OCI-LY3 (cell line): ENCODE results near the gene PCDH18.
"Not testable (repeated sequence)": the region's sequence is repeated elsewhere in the genome, so short reads cannot be mapped to it uniquely, and the experiment has no call there.

ENCODE experiments used
- H2AFZ ChIP-seq: fragments of 200-600, 300-600 bp; shearing (Covaris generic); 2 replicates; pipeline ENCODE4 v1.6.0; 2014; ENCODE audit warnings: antibody characterized with exemption, low read depth, low read length
- H3K27ac ChIP-seq: fragments of 200-600, 300-600 bp; sonication (generic); 2 replicates; pipeline ENCODE4 v1.5.1; 2014; ENCODE audit warnings: mild to moderate bottlenecking, low read length, moderate library complexity, mixed read lengths
- H3K27me3 ChIP-seq: fragments of 200-600, 300-600 bp; sonication (generic); 2 replicates; pipeline ENCODE4 v1.6.1; 2014; ENCODE audit warnings: low read depth, low read length, mixed read lengths
- H3K36me3 ChIP-seq: fragments of 200-600, 300-600 bp; sonication (generic); replicated peaks from 2 replicates; pipeline ENCODE3; 2014; ENCODE audit warnings: low read depth, low read length, mixed read lengths
- H3K4me1 ChIP-seq: fragments of 300-600, 200-600 bp; sonication (generic); 2 replicates; pipeline ENCODE4 v1.6.1; 2014; ENCODE audit warnings: low read length, mixed read lengths
- H3K4me2 ChIP-seq: fragments of 200-600, 300-600 bp; sonication (generic); 2 replicates; pipeline ENCODE4 v1.6.1; 2014; ENCODE audit warnings: low read length, mixed read lengths
- H3K4me3 ChIP-seq: fragments of 300-600, 200-600 bp; sonication (generic); 2 replicates; pipeline ENCODE4 v1.5.1; 2014; ENCODE audit warnings: antibody characterized with exemption, mild to moderate bottlenecking, low read length, moderate library complexity
- H3K79me2 ChIP-seq: fragments of 300-600, 200-600 bp; shearing (Covaris generic); 2 replicates; pipeline ENCODE4 v1.6.1; 2014; ENCODE audit warnings: mild to moderate bottlenecking, low read length, mixed read lengths
- H3K9ac ChIP-seq: fragments of 300-600, 200-600 bp; shearing (Covaris generic); 2 replicates; pipeline ENCODE4 v1.6.0; 2014; ENCODE audit warnings: mild to moderate bottlenecking, low read length, moderate library complexity
- H3K9me3 ChIP-seq: fragments of 200-600, 300-600 bp; shearing (Covaris generic); 2 replicates; pipeline ENCODE4 v1.6.1; 2014; ENCODE audit warnings: low read length, mixed read lengths; ENCODE audit not compliant: insufficient read depth
- H4K20me1 ChIP-seq: fragments of 200-600, 300-600 bp; sonication (generic); 2 replicates; pipeline ENCODE4 v1.6.1; 2016; ENCODE audit warnings: low read length, mixed read lengths; ENCODE audit not compliant: insufficient read depth
- EZH2phosphoT487 ChIP-seq: fragments of 200-600 bp; shearing (Covaris generic); IDR thresholded peaks from 2 replicates; pipeline ENCODE4 v1.6.1; 2018; ENCODE audit warnings: antibody characterized with exemption, mixed run types, low read depth
- TF ChIP-seq, protein P1 (sequence below): fragments of 200-600, 300-600 bp; sonication (generic); IDR thresholded peaks from 2 replicates; pipeline ENCODE4 v1.5.1; 2014; ENCODE audit warnings: antibody characterized with exemption, low read length, low read depth

PCDH18 gene

DNA sequence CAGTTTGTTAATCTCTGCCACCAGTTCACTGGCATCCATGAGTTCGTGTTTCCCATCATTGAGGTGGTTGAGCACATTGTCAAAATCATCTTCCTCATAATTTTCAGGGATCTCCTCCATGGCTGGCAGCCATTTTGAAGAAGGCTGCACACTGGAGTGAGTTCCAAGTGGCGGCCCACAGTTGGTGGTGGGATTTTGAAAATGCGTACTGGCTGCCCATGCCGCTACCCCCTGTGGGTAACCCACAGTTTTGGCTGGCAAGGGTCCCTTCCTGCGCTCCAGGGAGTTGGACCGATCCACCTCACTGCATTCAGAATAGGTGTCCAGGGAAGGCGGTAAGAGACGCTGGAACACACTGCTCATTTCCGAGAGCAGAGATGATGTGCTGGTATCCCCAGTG is 11.2 kb downstream of the PCDH18 start:
- no peak overlapping the region for H3K27ac ChIP-seq
- no peaks in the 10 kb centered on the region for H3K27me3 ChIP-seq
- no peaks in the 10 kb centered on the region for H3K9me3 ChIP-seq
- no peaks in the 10 kb centered on the region for H3K79me2 ChIP-seq
- H3K9ac ChIP-seq, result no peak overlapping the region
- no peaks in the 10 kb centered on the region for H3K4me1 ChIP-seq
- TF ChIP-seq, protein P1, sequence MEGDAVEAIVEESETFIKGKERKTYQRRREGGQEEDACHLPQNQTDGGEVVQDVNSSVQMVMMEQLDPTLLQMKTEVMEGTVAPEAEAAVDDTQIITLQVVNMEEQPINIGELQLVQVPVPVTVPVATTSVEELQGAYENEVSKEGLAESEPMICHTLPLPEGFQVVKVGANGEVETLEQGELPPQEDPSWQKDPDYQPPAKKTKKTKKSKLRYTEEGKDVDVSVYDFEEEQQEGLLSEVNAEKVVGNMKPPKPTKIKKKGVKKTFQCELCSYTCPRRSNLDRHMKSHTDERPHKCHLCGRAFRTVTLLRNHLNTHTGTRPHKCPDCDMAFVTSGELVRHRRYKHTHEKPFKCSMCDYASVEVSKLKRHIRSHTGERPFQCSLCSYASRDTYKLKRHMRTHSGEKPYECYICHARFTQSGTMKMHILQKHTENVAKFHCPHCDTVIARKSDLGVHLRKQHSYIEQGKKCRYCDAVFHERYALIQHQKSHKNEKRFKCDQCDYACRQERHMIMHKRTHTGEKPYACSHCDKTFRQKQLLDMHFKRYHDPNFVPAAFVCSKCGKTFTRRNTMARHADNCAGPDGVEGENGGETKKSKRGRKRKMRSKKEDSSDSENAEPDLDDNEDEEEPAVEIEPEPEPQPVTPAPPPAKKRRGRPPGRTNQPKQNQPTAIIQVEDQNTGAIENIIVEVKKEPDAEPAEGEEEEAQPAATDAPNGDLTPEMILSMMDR, result no peak
- no peak for TF ChIP-seq EZH2phosphoT487
- no peak overlapping the region for H3K4me2 ChIP-seq
- H2AFZ ChIP-seq, result no peak overlapping the region
- no peak overlapping the region for H3K4me3 ChIP-seq
- no peaks in the 10 kb centered on the region for H4K20me1 ChIP-seq
- H3K36me3 ChIP-seq, result no peaks in the 10 kb centered on the region

DNA sequence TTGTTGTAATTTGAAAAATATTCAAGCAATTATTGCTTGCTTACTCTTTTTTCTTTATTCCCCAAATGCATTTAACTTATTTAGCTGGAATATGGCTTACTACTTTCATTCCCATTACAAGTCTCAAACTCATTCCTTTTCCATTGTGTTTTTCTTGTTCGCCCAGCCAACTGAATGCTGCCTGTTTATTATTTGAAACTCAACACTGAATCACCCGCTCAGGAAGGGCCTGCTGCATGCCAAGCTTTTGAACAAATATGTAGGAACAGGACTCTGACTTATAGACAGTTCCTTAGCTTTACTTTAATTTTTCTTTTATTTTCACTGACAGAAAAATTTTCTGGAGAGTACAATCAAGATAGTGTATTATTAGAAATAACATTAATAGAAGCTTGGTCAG is 12.9 kb downstream of the PCDH18 start:
- Histone ChIP-seq H3K9ac (no peak overlapping the region), H2AFZ (no peak overlapping the region), H3K9me3 (no peaks in the 10 kb centered on the region), H3K79me2 (no peaks in the 10 kb centered on the region), H3K36me3 (no peaks in the 10 kb centered on the region), H3K4me2 (no peak overlapping the region), H3K4me3 (no peak overlapping the region), H3K27ac (no peak overlapping the region), H3K27me3 (no peaks in the 10 kb centered on the region), H4K20me1 (no peaks in the 10 kb centered on the region), H3K4me1 (peaks cover 7% of the 10 kb centered on the region)
- TF ChIP-seq, protein P1, result no peak
- no peak for TF ChIP-seq EZH2phosphoT487

DNA sequence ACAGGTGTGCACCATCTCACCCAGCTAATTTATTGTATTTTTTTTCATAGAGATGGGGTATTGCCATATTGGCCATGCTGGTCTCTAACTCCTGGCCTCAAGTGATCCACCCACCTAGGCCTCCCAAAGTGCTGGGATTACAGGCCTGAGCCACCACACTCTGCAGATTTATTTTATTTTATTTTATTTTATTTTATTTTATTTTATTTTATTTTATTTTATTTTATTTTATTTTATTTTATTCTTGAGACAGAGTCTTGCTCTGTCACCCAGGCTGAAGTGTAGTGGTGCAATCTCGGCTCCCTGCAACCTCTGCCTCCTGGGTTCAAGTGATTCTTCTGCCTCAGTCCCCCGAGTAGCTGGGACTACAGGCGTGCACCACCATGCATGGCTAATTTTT is 15.0 kb downstream of the PCDH18 start:
- H3K79me2 ChIP-seq, H4K20me1 ChIP-seq, H3K36me3 ChIP-seq, H3K4me3 ChIP-seq, H2AFZ ChIP-seq, H3K27me3 ChIP-seq, H3K9ac ChIP-seq, H3K4me2 ChIP-seq, H3K9me3 ChIP-seq, H3K27ac ChIP-seq: not testable (repeated sequence)
- peaks cover 14% of the 10 kb centered on the region for H3K4me1 ChIP-seq

DNA sequence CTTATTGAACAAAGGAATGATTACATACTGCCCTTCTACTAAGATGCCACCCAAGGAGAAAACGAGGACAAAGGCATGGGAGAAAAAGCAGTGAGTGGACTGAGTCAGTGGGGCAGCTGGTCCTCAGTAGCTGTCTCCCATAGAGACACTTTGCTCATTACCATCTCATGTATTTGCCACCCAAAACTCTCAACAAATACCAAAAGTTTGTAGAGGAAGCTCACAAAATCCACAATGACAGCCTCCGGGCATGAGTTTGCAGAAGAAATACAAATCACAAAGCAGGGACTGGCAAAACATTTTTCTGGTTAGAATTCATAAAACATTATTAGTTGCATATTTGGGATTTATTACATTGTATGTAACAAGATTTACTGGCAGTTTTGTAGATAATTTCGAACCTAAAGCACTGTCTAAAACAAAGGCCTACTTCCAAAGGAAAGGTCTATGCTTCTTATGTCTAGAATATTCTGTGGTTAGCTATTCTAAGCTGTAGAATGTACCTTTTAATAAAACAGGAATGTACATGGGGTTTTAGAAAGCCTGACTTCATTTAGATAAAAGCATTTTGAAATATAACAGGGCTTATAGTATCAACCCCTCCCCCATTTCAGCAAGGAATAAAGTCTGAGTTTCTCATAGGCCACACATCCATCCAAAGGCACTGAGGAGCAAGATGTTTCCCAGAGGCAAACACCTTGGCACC is 17.7 kb downstream of the PCDH18 start:
- Histone ChIP-seq H2AFZ (peak overlapping the region; percentile 81), H3K4me1 (peaks cover 23% of the 10 kb centered on the region), H3K79me2 (no peaks in the 10 kb centered on the region), H3K9ac (no peak overlapping the region), H3K27me3 (no peaks in the 10 kb centered on the region), H3K27ac (0 out of 2 replicates have a peak overlapping the region, but pooled peaks have one; percentile 20), H3K4me3 (no peak overlapping the region), H3K36me3 (no peaks in the 10 kb centered on the region), H3K4me2 (peak overlapping the region; percentile 41), H4K20me1 (no peaks in the 10 kb centered on the region), H3K9me3 (no peaks in the 10 kb centered on the region)
- no peak for TF ChIP-seq EZH2phosphoT487
- TF ChIP-seq, protein P1, result no peak
